Endodermal cell (in vitro differentiated cells): ENCODE measurements around the gene CNOT6. TPM values are rescaled to one million over a fixed set of nuclear protein-coding genes. Genes with fewer than 3 reads are reported as not detected.

Source experiments
- DNase-seq: peaks from one replicate; pipeline ENCODE4 v3.0.0-alpha.2; 2017
- H3K27ac ChIP-seq: 2 replicates; pipeline ENCODE4 v1.5.1; 2013; ENCODE audit warnings: mild to moderate bottlenecking, low read depth, low read length, moderate library complexity
- H3K27me3 ChIP-seq: 2 replicates; pipeline ENCODE4 v1.6.1; 2013; ENCODE audit warnings: mild to moderate bottlenecking, low read length, moderate library complexity; ENCODE audit not compliant: insufficient read depth, control insufficient read depth, poor library complexity, severe bottlenecking
- H3K36me3 ChIP-seq: 2 replicates; pipeline ENCODE4 v1.7.0; 2013; ENCODE audit warnings: mild to moderate bottlenecking, low read length, moderate library complexity; ENCODE audit not compliant: control insufficient read depth, insufficient read depth
- H3K4me1 ChIP-seq: one replicate; pipeline ENCODE4 v1.7.0; 2013; ENCODE audit warnings: low read length; ENCODE audit not compliant: control insufficient read depth, insufficient read depth
- H3K4me3 ChIP-seq: 2 replicates; pipeline ENCODE4 v1.5.1; 2013; ENCODE audit warnings: mild to moderate bottlenecking, low read length, moderate library complexity
- H3K9ac ChIP-seq: 2 replicates; pipeline ENCODE4 v1.6.1; 2013; ENCODE audit warnings: mild to moderate bottlenecking, low read length, moderate library complexity; ENCODE audit not compliant: poor library complexity, severe bottlenecking; ENCODE audit errors: extremely low read depth
- H3K9me3 ChIP-seq: 2 replicates; pipeline ENCODE4 v1.6.1; 2013; ENCODE audit warnings: mild to moderate bottlenecking, low read length, moderate library complexity; ENCODE audit not compliant: control insufficient read depth
- H3K27ac Mint-ChIP-seq: 2 replicates; pipeline ENCODE4 v1.8.0; 2020; ENCODE audit warnings: mixed read lengths
- H3K27me3 Mint-ChIP-seq: 2 replicates; pipeline ENCODE4 v1.8.0; 2021; ENCODE audit warnings: mild to moderate bottlenecking, mixed read lengths; ENCODE audit not compliant: insufficient read depth
- H3K36me3 Mint-ChIP-seq: 2 replicates; pipeline ENCODE4 v1.8.0; 2020; ENCODE audit warnings: low read depth, mixed read lengths
- H3K4me1 Mint-ChIP-seq: 2 replicates; pipeline ENCODE4 v1.8.0; 2020; ENCODE audit warnings: mixed read lengths
- H3K4me3 Mint-ChIP-seq: 2 replicates; pipeline ENCODE4 v1.8.0; 2020; ENCODE audit warnings: mild to moderate bottlenecking, moderate library complexity, mixed read lengths
- H3K9me3 Mint-ChIP-seq: 2 replicates; pipeline ENCODE4 v1.8.0; 2020; ENCODE audit warnings: mild to moderate bottlenecking, mixed read lengths
- WGBS, 2 experiments: methylation state at CpG; one replicate each; pipeline versions ENCODE4 v1.1.5 to v1.1.7; 2013; ENCODE audit warnings: missing lambda C conversion rate in 2 of 2, mixed read lengths in 1 of 2; ENCODE audit not compliant: insufficient coverage in 1 of 2, insufficient read length in 1 of 2; 5-methylcytosine and 5-hydroxymethylcytosine counted together
- total RNA-seq, 2 donors: library from RNA; stranded (reverse); fragmentation: NEBNext Ultra II Directional in 1 of 2; extraction: Animal tissue kit (Norgen Biotek cat#: 25700) in 1 of 2; gene quantifications; 2 replicates in 1 of 2; 3 replicates in 1 of 2; pipeline ENCODE4 v1.2.1, GENCODE V29; 2021
- TF ChIP-seq, protein P1 (sequence below): fragments of 200-600 bp; sonication (generic); conservative IDR thresholded peaks from 2 replicates; pipeline ENCODE4 v1.5.0; 2021; ENCODE audit warnings: antibody characterized with exemption, mild to moderate bottlenecking

Gene CNOT6
- total RNA-seq, 2 donors from 2014 or later: 40.4 to 42.9 TPM

DNA sequence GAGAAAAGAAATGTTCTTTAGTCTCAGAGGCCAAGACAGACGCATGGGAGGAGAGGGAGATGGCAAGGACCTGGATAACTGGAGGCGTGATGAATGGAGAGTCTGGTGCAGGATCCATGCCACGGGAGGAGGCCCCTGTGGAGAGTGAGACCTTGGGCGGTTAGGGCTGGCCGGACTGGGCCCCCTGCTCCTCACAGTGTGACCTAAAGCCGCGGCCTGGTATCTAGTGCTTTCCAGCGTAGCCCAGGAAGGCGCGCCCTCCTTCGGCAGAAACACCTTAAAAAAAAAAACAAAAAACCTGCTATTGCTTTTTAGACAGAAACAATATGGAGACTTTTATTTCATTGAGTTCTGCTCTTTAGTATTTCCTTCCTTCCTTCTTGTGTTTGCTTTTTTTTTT is 64.1 kb downstream of the CNOT6 start:
- Histone ChIP-seq H3K4me3 (no peak overlapping the region), H3K9ac (no peak overlapping the region), H3K27me3 (no peaks in the 10 kb centered on the region), H3K36me3 (peaks cover 68% of the 10 kb centered on the region), H3K4me1 (no peaks in the 10 kb centered on the region), H3K27ac (no peak overlapping the region), H3K9me3 (no peaks in the 10 kb centered on the region)
- Mint-ChIP-seq H3K9me3 (no peaks in the 10 kb centered on the region), H3K27me3 (no peaks in the 10 kb centered on the region), H3K4me3 (no peak overlapping the region), H3K27ac (peak overlapping the region; percentile 42), H3K36me3 (peaks cover 80% of the 10 kb centered on the region), H3K4me1 (no peaks in the 10 kb centered on the region)
- 93 to 96% methylated on average over 9 to 11 of the region's 11 CpGs for whole genome bisulfite sequencing, 2 experiments
- no peak for DNase-seq
- TF ChIP-seq, protein P1, sequence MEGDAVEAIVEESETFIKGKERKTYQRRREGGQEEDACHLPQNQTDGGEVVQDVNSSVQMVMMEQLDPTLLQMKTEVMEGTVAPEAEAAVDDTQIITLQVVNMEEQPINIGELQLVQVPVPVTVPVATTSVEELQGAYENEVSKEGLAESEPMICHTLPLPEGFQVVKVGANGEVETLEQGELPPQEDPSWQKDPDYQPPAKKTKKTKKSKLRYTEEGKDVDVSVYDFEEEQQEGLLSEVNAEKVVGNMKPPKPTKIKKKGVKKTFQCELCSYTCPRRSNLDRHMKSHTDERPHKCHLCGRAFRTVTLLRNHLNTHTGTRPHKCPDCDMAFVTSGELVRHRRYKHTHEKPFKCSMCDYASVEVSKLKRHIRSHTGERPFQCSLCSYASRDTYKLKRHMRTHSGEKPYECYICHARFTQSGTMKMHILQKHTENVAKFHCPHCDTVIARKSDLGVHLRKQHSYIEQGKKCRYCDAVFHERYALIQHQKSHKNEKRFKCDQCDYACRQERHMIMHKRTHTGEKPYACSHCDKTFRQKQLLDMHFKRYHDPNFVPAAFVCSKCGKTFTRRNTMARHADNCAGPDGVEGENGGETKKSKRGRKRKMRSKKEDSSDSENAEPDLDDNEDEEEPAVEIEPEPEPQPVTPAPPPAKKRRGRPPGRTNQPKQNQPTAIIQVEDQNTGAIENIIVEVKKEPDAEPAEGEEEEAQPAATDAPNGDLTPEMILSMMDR: no peak

DNA sequence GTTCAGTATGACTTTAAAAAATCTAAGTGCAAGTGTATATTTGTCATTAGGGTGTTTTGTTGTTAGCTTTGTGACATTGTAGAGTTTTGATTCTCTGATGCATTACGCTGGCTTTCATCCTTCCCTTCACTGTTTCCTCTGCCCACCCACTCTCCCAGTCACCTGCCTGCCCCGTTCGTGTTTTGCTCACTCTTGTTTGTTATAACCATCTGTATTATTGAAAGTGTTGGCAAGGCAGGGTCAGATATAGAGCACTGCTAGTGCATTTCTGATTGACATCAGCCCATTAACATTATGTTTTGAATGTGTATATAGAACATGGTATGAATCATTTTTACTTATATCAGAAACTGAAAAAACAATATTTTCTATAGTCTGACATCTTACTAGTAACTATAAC is 69.8 kb downstream of the CNOT6 start:
- Histone ChIP-seq H3K27ac (no peak overlapping the region), H3K9ac (no peak overlapping the region), H3K4me1 (no peaks in the 10 kb centered on the region), H3K27me3 (no peaks in the 10 kb centered on the region), H3K4me3 (no peak overlapping the region), H3K9me3 (no peaks in the 10 kb centered on the region), H3K36me3 (peaks cover 74% of the 10 kb centered on the region)
- WGBS, 2 experiments: 100% methylated on average over 2 to 3 of the region's 3 CpGs
- TF ChIP-seq, protein P1: no peak
- Mint-ChIP-seq H3K4me1 (no peaks in the 10 kb centered on the region), H3K4me3 (no peak overlapping the region), H3K27me3 (no peaks in the 10 kb centered on the region), H3K27ac (no peak overlapping the region), H3K36me3 (peaks cover 77% of the 10 kb centered on the region), H3K9me3 (no peaks in the 10 kb centered on the region)
- no peak for DNase-seq

DNA sequence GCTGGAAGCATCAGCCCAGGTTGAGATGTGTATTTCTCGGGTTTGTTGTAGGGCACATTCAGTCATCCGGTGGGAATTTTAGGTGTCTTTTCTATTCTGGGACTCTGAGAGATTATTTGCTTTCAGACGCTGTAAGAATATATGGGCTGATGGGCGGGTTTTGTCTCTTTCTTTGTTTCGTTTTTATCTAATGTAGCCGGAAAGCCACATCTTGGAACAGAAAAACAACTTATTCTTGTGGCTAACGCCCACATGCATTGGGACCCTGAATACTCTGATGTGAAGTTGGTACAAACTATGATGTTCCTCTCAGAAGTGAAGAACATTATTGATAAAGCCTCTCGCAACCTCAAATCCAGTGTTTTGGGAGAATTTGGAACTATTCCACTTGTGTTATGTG is 74.7 kb downstream of the CNOT6 start:
- no peaks in the 10 kb centered on the region for H3K27me3 Mint-ChIP-seq
- peaks cover 83% of the 10 kb centered on the region for H3K36me3 Mint-ChIP-seq
- WGBS, 2 experiments: 83 to 86% methylated on average over 7 to 8 of the region's 8 CpGs

More for the DNA sequence above, 74.7 kb downstream of the CNOT6 start:
- H3K4me3 ChIP-seq: no peak overlapping the region
- TF ChIP-seq, protein P1: no peak
- Mint-ChIP-seq H3K4me1 (no peaks in the 10 kb centered on the region), H3K9me3 (no peaks in the 10 kb centered on the region), H3K4me3 (no peak overlapping the region), H3K27ac (no peak overlapping the region)
- no peak overlapping the region for H3K9ac ChIP-seq
- DNase-seq: no peak
- no peak overlapping the region for H3K27ac ChIP-seq
- no peaks in the 10 kb centered on the region for H3K4me1 ChIP-seq
- no peaks in the 10 kb centered on the region for H3K27me3 ChIP-seq
- H3K9me3 ChIP-seq: no peaks in the 10 kb centered on the region
- H3K36me3 ChIP-seq: peaks cover 90% of the 10 kb centered on the region
